Measurements from ENCODE around the gene RPS6KL1.

DNA sequence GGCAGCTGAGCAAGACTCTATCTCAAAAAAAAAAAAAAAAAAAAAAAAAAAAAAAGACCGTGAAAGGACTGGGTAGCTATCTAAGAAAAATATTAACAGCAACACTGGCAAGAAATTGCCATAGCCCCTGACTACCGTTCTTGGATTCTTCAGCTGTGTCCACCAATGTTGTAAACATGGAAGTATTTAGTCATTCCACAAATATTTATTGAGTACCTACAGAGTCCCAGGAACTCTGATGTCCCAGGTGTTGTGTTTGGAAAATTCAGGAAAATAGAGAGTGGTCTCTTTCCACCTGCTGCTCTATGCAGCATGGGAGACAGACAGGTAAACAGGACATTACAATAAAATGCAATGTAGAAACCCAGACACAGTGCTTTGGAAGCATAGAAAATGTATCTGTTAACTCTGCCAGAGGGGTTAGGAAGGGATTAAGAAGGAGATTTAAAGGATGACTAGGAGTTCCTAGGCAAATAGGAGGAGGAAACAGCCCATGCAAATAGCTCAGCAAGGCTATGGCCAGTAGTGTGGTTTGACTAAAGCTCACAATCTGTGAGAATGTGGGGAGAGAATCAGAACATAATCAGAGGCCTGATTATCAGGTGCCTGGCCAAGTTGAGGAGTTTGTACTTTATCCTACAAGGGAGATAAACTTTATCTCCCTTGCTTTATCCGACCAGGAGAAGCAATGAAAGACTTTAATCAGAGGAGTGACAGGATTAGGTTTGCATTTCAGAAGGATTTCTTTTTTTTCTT, 43.5 kb downstream of the RPS6KL1 start:
- TF ChIP-seq, protein P1, sequence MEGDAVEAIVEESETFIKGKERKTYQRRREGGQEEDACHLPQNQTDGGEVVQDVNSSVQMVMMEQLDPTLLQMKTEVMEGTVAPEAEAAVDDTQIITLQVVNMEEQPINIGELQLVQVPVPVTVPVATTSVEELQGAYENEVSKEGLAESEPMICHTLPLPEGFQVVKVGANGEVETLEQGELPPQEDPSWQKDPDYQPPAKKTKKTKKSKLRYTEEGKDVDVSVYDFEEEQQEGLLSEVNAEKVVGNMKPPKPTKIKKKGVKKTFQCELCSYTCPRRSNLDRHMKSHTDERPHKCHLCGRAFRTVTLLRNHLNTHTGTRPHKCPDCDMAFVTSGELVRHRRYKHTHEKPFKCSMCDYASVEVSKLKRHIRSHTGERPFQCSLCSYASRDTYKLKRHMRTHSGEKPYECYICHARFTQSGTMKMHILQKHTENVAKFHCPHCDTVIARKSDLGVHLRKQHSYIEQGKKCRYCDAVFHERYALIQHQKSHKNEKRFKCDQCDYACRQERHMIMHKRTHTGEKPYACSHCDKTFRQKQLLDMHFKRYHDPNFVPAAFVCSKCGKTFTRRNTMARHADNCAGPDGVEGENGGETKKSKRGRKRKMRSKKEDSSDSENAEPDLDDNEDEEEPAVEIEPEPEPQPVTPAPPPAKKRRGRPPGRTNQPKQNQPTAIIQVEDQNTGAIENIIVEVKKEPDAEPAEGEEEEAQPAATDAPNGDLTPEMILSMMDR (conservative IDR thresholded peaks at IDR 0.05), result no peak
- no peak for TF ChIP-seq EZH2 (IDR thresholded peaks at IDR 0.05; ENCODE audit: low read depth)

All from PC-9 (cell line).